ENCODE results near the gene HIGD2A.

DNA sequence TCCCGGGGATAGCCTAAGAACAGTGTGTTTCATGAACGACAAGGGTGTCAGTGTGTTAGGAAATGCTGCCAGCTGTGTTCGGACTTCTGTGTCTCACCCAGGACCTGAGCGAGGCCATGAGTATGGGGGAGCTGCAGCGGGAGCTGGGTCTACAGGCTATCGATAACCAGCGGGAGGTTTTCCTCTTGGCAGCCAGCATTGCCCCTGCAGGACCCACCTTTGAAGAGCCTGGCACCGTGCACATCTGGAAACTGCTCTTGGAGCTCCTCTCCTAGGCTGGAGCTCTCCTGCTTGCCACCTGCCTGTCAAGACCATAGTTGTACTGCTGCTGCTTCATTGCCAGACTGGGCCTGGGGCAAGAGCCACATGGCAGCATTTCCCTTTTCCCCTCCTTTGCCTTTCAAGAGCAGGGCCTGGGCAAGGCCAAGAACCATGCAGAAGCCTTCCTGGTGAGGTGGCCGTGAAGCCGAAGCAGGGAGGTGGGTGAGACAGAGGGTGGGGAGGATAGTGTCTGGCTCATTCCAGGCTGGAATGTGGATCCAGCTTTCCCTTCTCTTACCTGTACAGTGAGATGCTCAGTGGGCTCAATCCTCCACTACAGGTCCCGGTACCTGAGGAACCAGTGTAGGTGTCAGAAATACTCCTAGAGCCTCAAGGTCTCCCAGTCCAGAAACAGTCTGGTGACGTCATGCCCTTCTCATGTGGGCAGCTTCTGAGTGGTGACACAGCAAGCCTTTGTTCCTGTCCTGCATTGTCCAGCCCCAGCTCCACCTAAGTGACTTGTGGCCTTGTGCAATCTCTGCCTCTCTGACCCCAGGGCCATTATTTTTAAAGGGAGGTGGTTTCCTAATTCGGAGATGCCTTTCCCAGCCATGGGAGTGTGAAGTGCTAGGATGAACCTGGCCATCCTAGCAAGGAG lies 16.7 kb upstream of the HIGD2A start:
- no peak for TF ChIP-seq EP300 (IDR thresholded peaks at IDR 0.05)
- TF ChIP-seq, protein P1, sequence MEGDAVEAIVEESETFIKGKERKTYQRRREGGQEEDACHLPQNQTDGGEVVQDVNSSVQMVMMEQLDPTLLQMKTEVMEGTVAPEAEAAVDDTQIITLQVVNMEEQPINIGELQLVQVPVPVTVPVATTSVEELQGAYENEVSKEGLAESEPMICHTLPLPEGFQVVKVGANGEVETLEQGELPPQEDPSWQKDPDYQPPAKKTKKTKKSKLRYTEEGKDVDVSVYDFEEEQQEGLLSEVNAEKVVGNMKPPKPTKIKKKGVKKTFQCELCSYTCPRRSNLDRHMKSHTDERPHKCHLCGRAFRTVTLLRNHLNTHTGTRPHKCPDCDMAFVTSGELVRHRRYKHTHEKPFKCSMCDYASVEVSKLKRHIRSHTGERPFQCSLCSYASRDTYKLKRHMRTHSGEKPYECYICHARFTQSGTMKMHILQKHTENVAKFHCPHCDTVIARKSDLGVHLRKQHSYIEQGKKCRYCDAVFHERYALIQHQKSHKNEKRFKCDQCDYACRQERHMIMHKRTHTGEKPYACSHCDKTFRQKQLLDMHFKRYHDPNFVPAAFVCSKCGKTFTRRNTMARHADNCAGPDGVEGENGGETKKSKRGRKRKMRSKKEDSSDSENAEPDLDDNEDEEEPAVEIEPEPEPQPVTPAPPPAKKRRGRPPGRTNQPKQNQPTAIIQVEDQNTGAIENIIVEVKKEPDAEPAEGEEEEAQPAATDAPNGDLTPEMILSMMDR (IDR thresholded peaks at IDR 0.05), result no peak
- TF ChIP-seq POLR2A (IDR thresholded peaks at IDR 0.05), result no peak
